Measurements from ENCODE around the gene SYNC. TPM values are rescaled to one million over a fixed set of nuclear protein-coding genes. Genes with fewer than 3 reads are reported as not detected.
A peak's percentile ranks its signal among the peaks of the same experiment; 100 is the strongest.

The SYNC gene
- total RNA-seq, 1 donor from 2014 or later = 1.3 TPM

- no peaks in the 10 kb centered on the region for H3K9me3 Mint-ChIP-seq
- H3K27me3 Mint-ChIP-seq = no peaks in the 10 kb centered on the region
- H3K4me3 Mint-ChIP-seq = peak overlapping the region; percentile 88
- H3K36me3 Mint-ChIP-seq = peaks cover 4% of the 10 kb centered on the region
- peak overlapping the region; percentile 71 for H3K27ac Mint-ChIP-seq
- peak; percentile 60 for TF ChIP-seq CTCF (conservative IDR thresholded peaks at IDR 0.05)
- no peak for DNase-seq (ENCODE audit: extremely low spot score, unreplicated experiment)
- peaks cover 34% of the 10 kb centered on the region for H3K4me1 Mint-ChIP-seq (ENCODE audit: unreplicated experiment)
Measured at GRCh38 chr1:32741413-32742198, 39.0 kb upstream of the SYNC start.

GRCh38 chr1:32741059-32741412 lies 38.5 kb upstream of the SYNC start:
- Mint-ChIP-seq H3K4me3 (peak overlapping the region; percentile 88), H3K36me3 (peaks cover 4% of the 10 kb centered on the region), H3K27ac (peak overlapping the region; percentile 71), H3K27me3 (no peaks in the 10 kb centered on the region), H3K4me1 (ENCODE audit: unreplicated experiment) (peaks cover 36% of the 10 kb centered on the region), H3K9me3 (no peaks in the 10 kb centered on the region)
- TF ChIP-seq CTCF (conservative IDR thresholded peaks at IDR 0.05) = no peak
- no peak for DNase-seq (ENCODE audit: extremely low spot score, unreplicated experiment)

- DNase-seq (ENCODE audit: extremely low spot score, unreplicated experiment) = no peak
- H3K36me3 Mint-ChIP-seq = no peaks in the 10 kb centered on the region
- no peak overlapping the region for H3K4me3 Mint-ChIP-seq
- H3K27me3 Mint-ChIP-seq = no peaks in the 10 kb centered on the region
- H3K9me3 Mint-ChIP-seq = no peaks in the 10 kb centered on the region
- no peak for TF ChIP-seq CTCF (conservative IDR thresholded peaks at IDR 0.05)
- peak overlapping the region; percentile 52 for H3K27ac Mint-ChIP-seq
- peaks cover 22% of the 10 kb centered on the region for H3K4me1 Mint-ChIP-seq (ENCODE audit: unreplicated experiment)
Measured at GRCh38 chr1:32736812-32737791, 34.5 kb upstream of the SYNC start.

GRCh38 chr1:32733582-32734321 lies 31.2 kb upstream of the SYNC start:
- Mint-ChIP-seq H3K4me3 (no peak overlapping the region), H3K27me3 (no peaks in the 10 kb centered on the region), H3K27ac (no peak overlapping the region), H3K4me1 (ENCODE audit: unreplicated experiment) (peaks cover 36% of the 10 kb centered on the region), H3K9me3 (no peaks in the 10 kb centered on the region), H3K36me3 (no peaks in the 10 kb centered on the region)
- no peak for DNase-seq (ENCODE audit: extremely low spot score, unreplicated experiment)
- no peak for TF ChIP-seq CTCF (conservative IDR thresholded peaks at IDR 0.05)

GRCh38 chr1:32729254-32730046 lies 26.9 kb upstream of the SYNC start:
- H3K27ac Mint-ChIP-seq = no peak overlapping the region
- peaks cover 42% of the 10 kb centered on the region for H3K4me1 Mint-ChIP-seq (ENCODE audit: unreplicated experiment)
- H3K27me3 Mint-ChIP-seq = no peaks in the 10 kb centered on the region
- TF ChIP-seq CTCF (conservative IDR thresholded peaks at IDR 0.05) = no peak
- no peaks in the 10 kb centered on the region for H3K9me3 Mint-ChIP-seq
- DNase-seq (ENCODE audit: extremely low spot score, unreplicated experiment) = no peak
- no peaks in the 10 kb centered on the region for H3K36me3 Mint-ChIP-seq
- H3K4me3 Mint-ChIP-seq = no peak overlapping the region
